HL-60/S4 (cell line): ENCODE results near the gene IFI30.

Source experiments
- in situ Hi-C: fragments of 300-500 bp; cut with MboI; formaldehyde crosslinking; loops from 2 replicates; pipeline ENCODE4 v1.14.3; 2022; ENCODE audit warnings: low sequenced_read_pairs

Gene IFI30

GRCh38 chr19:18220632-18221275 is 47.1 kb downstream of the IFI30 start:
- in situ Hi-C loops: no loop called here

DNA sequence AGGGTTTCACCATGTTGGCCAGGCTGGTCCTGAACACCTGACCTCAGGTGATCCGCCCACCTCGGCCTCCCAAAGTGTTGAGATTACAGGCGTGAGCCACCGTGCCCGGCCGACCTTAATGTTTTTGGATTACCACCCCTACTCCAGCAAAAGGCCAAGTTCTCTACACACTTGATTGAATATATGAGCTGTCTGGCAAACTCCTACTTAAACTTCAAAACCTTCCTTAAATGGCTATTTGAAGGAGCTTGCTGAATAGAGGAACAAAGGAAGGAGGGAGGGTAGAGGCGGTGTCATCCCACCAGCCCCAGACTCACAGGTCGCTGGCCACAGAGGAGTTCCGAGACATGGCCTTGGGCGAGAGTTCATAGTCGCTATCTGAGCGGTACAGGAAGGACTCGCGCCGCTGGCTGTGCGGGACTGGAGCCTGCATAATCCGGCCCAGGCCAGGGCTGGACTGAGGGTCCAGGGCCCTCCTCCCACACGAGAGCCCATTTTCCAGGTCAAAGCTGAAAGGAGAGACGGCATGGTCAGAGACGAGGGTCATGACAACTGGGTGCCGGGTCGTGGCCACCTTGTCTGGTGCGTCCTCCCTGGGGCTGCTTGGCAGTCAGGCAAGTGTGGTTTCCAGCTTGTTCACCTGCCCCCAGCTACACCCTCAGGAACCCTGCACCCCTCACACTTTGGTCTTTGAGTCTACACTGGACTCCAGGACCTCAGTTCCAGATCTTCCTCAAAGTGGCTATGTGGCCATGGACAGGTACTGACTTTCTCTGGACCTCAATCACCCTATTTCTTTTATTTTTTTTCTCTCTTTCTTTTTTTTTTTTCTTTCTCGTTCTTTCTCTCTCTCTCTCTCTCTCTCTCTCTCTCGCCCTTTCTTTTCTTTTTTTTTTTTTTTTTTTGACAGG is 48.5 kb downstream of the IFI30 start:
- in situ Hi-C loops: no loop called here

DNA sequence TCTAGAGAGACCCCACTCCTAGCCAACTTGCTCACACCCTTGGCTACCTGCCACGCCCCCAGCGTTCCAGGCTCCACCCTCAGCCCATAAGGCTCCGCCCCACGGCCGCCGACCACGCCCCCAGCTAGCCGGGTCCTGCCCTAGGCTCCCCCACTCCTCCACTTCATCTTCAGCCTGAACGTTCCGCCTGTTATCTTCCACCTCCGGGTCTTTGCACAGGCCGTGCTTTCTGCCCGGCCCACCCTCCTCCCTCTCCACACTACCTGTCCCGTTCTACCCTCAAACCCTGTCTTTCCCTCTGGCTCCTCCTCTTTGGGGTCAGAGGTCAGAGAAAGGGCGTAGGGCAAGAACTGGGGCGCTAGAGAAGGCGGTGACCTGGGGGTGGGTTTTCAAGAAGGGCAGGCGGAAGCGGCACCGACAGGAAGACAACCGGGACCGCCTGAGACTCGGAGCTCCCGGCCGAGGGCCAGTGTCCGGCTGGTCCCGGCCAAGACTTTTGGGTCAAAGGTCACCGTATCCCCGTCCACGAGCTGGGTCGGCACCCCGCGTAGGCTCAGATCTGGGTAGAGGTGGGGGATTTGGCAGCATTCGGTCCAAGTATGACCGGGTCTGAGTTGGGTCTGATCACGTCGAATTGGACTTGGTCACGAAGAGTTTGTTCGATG is 50.4 kb downstream of the IFI30 start:
- in situ Hi-C loops: no loop called here

- in situ Hi-C loops: no loop called here
Measured at GRCh38 chr19:18224525-18225354, 51.1 kb downstream of the IFI30 start.

- in situ Hi-C loops: no loop called here
Measured at GRCh38 chr19:18225355-18225701, 51.7 kb downstream of the IFI30 start.

DNA sequence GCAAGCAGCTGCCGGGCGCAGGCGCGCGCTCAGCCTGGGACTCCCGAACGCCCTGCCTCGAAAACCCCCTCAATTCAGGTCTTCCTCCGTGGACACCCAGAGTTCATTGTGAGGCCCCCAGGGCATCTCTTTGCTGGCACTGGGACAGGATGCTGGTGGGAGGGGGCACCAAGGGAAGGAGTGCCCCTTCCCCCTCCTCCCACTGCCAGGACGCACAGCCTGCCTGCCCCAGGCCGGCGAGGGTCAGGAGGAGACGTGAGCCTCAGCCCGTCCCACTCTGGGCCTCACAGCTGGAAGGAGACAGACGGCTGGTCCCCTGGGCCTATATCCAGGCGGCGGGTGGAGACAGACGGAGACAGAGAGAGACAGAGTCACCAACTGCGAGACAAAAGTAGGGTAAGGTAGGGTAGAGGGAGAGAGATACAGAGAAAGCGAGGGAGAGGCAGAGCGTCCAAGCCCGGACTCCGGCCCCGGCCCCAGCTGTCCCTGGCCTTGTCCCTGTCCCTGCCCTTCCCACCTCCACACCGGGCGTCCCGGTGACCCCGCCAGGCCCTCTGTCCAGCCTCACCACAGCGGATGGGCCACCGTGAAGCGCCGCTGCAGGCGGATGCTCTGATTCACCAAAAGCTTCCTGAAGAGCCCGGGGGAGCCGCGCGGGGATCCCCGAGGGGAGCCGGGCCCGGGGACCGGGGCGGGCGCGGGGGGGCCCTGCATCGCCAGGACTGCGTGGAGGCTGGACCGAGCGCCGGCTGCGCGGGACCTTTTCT is 52.3 kb downstream of the IFI30 start, which contains the start of gene PDE4C:
TSS of gene PDE4C (minus strand) at position 737 of the 767 bp plus-strand sequence. CDS start at position 714, 23 bp downstream.
- in situ Hi-C loops: no loop called here

- in situ Hi-C loops: no loop called here
Measured at GRCh38 chr19:18226956-18227780, 53.6 kb downstream of the IFI30 start.
